GM04503 (cell line): Measurements from ENCODE around the gene NME9.

ENCODE experiments used
- DNase-seq: peaks from one replicate; pipeline ENCODE4 v3.0.0-alpha.2; 2012; ENCODE audit warnings: low read depth

Gene NME9

GRCh38 chr3:138282836-138283235 is 46.8 kb downstream of the NME9 start:
- DNase-seq = no peak

- DNase-seq = no peak
These were observed 48.1 kb downstream of the NME9 start for GRCh38 chr3:138281561-138281960.

- no peak for DNase-seq
These were observed 58.4 kb downstream of the NME9 start for GRCh38 chr3:138271189-138271794.

GRCh38 chr3:138270245-138270644 is 59.4 kb downstream of the NME9 start:
- no peak for DNase-seq

- no peak for DNase-seq
These were observed 62.6 kb downstream of the NME9 start for GRCh38 chr3:138267083-138267482.

- DNase-seq = no peak
These were observed 63.9 kb downstream of the NME9 start for GRCh38 chr3:138265745-138266144.

GRCh38 chr3:138263104-138263503 is 66.5 kb downstream of the NME9 start:
- no peak for DNase-seq

GRCh38 chr3:138260611-138261010 is 69.0 kb downstream of the NME9 start:
- no peak for DNase-seq

GRCh38 chr3:138259126-138259525 is 70.5 kb downstream of the NME9 start:
- DNase-seq = no peak

- no peak for DNase-seq
These were observed 71.7 kb downstream of the NME9 start for GRCh38 chr3:138257986-138258385.

- no peak for DNase-seq
These were observed 73.6 kb downstream of the NME9 start for GRCh38 chr3:138256022-138256421.

GRCh38 chr3:138254216-138254615 is 75.4 kb downstream of the NME9 start:
- no peak for DNase-seq

GRCh38 chr3:138253609-138254008 is 76.0 kb downstream of the NME9 start:
- DNase-seq = no peak
